HEK293 (cell line): ENCODE data around the gene TUBGCP3.

Experiments
- CTCF ChIA-PET: fragments of 350-600 bp; formaldehyde crosslinking; extraction: SDS; loops from one replicate; lab custom pipeline; 2021; ENCODE audit warnings: antibody characterized with exemption; lab: Yijun Ruan, JAX
- POLR2A ChIA-PET: fragments of 300-600 bp; formaldehyde crosslinking; extraction: SDS; loops from one replicate; lab custom pipeline; 2020; ENCODE audit warnings: antibody characterized with exemption, inconsistent platforms; lab: Yijun Ruan, JAX
- H3K27ac ChIP-seq: fragments of 200-500 bp; sonication (Bioruptor generic); 2 replicates; pipeline ENCODE4 v1.5.1; 2014; ENCODE audit warnings: low read depth, low read length, control low read depth, inconsistent platforms; ENCODE audit errors: extremely low read depth
- H3K36me3 ChIP-seq, 2 experiments: fragments of 200-500 bp in 1 of 2; sonication (Bioruptor generic) in 1 of 2; 1 replicate in 1 of 2; 2 replicates in 1 of 2; pipeline ENCODE4 v1.5.1; 2014 to 2017; ENCODE audit warnings: inconsistent platforms in 2 of 2, low read length in 2 of 2; ENCODE audit not compliant: control insufficient read depth in 2 of 2, insufficient read depth in 1 of 2
- H3K4me1 ChIP-seq: fragments of 200-500 bp; sonication (Bioruptor generic); 2 replicates; pipeline ENCODE4 v1.5.1; 2014; ENCODE audit warnings: mild to moderate bottlenecking, low read length, inconsistent platforms; ENCODE audit not compliant: control insufficient read depth, insufficient read depth
- H3K4me3 ChIP-seq: 2 replicates; pipeline ENCODE4 v1.5.1; 2011; ENCODE audit warnings: low read depth, mild to moderate bottlenecking, control low read depth, low read length, moderate library complexity
- H3K9me3 ChIP-seq: fragments of 200-500 bp; sonication (Bioruptor generic); 2 replicates; pipeline ENCODE4 v1.5.1; 2014; ENCODE audit warnings: low read depth, low read length, inconsistent platforms; ENCODE audit not compliant: control insufficient read depth, insufficient read depth
- ATF2 ChIP-seq: fragments of 450-650 bp; formaldehyde crosslinking; IDR thresholded peaks from 2 replicates; pipeline ENCODE4 v1.5.1; 2016; ENCODE audit warnings: missing biosample characterization, missing genetic modification characterization, low read depth
- EGR2 ChIP-seq: fragments of 450-650 bp; formaldehyde crosslinking; IDR thresholded peaks from 2 replicates; pipeline ENCODE4 v1.5.1; 2016; ENCODE audit warnings: low read depth, missing biosample characterization, missing genetic modification characterization
- KLF17 ChIP-seq: fragments of 450-650 bp; formaldehyde crosslinking; IDR thresholded peaks from 2 replicates; pipeline ENCODE4 v1.5.1; 2016; ENCODE audit warnings: missing biosample characterization, missing genetic modification characterization
- MEIS1 ChIP-seq: sonication (generic); formaldehyde crosslinking; IDR thresholded peaks from 2 replicates; pipeline ENCODE4 v1.8.1; 2022; ENCODE audit warnings: missing genetic modification reagents, mild to moderate bottlenecking, borderline replicate concordance
- PBX3 ChIP-seq: sonication (generic); formaldehyde crosslinking; IDR thresholded peaks from 2 replicates; pipeline ENCODE4 v1.8.1; 2022; ENCODE audit warnings: mild to moderate bottlenecking, moderate library complexity, missing genetic modification reagents
- TCF7L2 ChIP-seq: IDR thresholded peaks from 2 replicates; pipeline ENCODE4 v1.6.1; 2011; ENCODE audit warnings: low read depth, mild to moderate bottlenecking, inconsistent platforms, low read length, moderate library complexity, borderline replicate concordance
- YY1 ChIP-seq: fragments of 450-650 bp; formaldehyde crosslinking; IDR thresholded peaks from 2 replicates; pipeline ENCODE4 v1.5.1; 2018; ENCODE audit warnings: missing biosample characterization, missing genetic modification characterization
- ZFHX2 ChIP-seq: fragments of 450-650 bp; formaldehyde crosslinking; conservative IDR thresholded peaks from 2 replicates; pipeline ENCODE4 v1.5.1; 2016; ENCODE audit warnings: missing biosample characterization, missing genetic modification characterization
- ZNF157 ChIP-seq: fragments of 450-650 bp; formaldehyde crosslinking; IDR thresholded peaks from 2 replicates; pipeline ENCODE4 v1.5.1; 2016; ENCODE audit warnings: missing biosample characterization, missing genetic modification characterization
- ZNF16 ChIP-seq: fragments of 450-650 bp; formaldehyde crosslinking; IDR thresholded peaks from 2 replicates; pipeline ENCODE4 v1.5.1; 2016; ENCODE audit warnings: low read depth, missing biosample characterization, missing genetic modification characterization
- ZNF274 ChIP-seq, 2 experiments: fragments of 200-500 bp in 1 of 2; fragments of 450-650 bp in 1 of 2; sonication (Bioruptor generic) in 1 of 2; formaldehyde crosslinking in 1 of 2; IDR thresholded peaks; 2 replicates each; pipeline versions ENCODE4 v1.5.1 to v1.6.1; 2014 to 2016; ENCODE audit warnings: borderline replicate concordance in 1 of 2, inconsistent platforms in 1 of 2, low read length in 1 of 2, missing biosample characterization in 1 of 2, missing genetic modification characterization in 1 of 2
- ZNF302 ChIP-seq: fragments of 450-650 bp; formaldehyde crosslinking; IDR thresholded peaks from 2 replicates; pipeline ENCODE4 v1.5.1; 2016; ENCODE audit warnings: missing biosample characterization, missing genetic modification characterization, low read depth
- ZNF311 ChIP-seq: fragments of 450-650 bp; formaldehyde crosslinking; IDR thresholded peaks from 2 replicates; pipeline ENCODE4 v1.5.1; 2017; ENCODE audit warnings: missing biosample characterization, missing genetic modification characterization, borderline replicate concordance
- ZNF335 ChIP-seq: fragments of 450-650 bp; formaldehyde crosslinking; conservative IDR thresholded peaks from 2 replicates; pipeline ENCODE4 v1.5.1; 2016; ENCODE audit warnings: missing biosample characterization, missing genetic modification characterization
- ZNF366 ChIP-seq: fragments of 450-650 bp; formaldehyde crosslinking; conservative IDR thresholded peaks from 2 replicates; pipeline ENCODE4 v1.5.1; 2016; ENCODE audit warnings: missing biosample characterization, missing genetic modification characterization
- ZNF404 ChIP-seq: fragments of 450-650 bp; formaldehyde crosslinking; IDR thresholded peaks from 2 replicates; pipeline ENCODE4 v1.5.1; 2017; ENCODE audit warnings: missing biosample characterization, missing genetic modification characterization
- ZNF416 ChIP-seq: fragments of 450-650 bp; formaldehyde crosslinking; IDR thresholded peaks from 2 replicates; pipeline ENCODE4 v1.5.1; 2016; ENCODE audit warnings: missing biosample characterization, missing genetic modification characterization
- ZNF423 ChIP-seq: fragments of 450-650 bp; formaldehyde crosslinking; IDR thresholded peaks from 2 replicates; pipeline ENCODE4 v1.5.1; 2016; ENCODE audit warnings: missing biosample characterization, missing genetic modification characterization
- ZNF544 ChIP-seq: fragments of 450-650 bp; formaldehyde crosslinking; IDR thresholded peaks from 2 replicates; pipeline ENCODE4 v1.5.0; 2017; ENCODE audit warnings: missing biosample characterization, missing genetic modification characterization
- ZNF558 ChIP-seq: fragments of 450-650 bp; formaldehyde crosslinking; IDR thresholded peaks from 2 replicates; pipeline ENCODE4 v1.5.1; 2016; ENCODE audit warnings: missing biosample characterization, missing genetic modification characterization
- ZNF561 ChIP-seq: fragments of 450-650 bp; IDR thresholded peaks from 2 replicates; pipeline ENCODE4 v1.5.1; 2018; ENCODE audit warnings: missing biosample characterization, missing genetic modification characterization, borderline replicate concordance
- ZNF571 ChIP-seq: fragments of 450-650 bp; formaldehyde crosslinking; IDR thresholded peaks from 2 replicates; pipeline ENCODE4 v1.5.0; 2017; ENCODE audit warnings: missing biosample characterization, missing genetic modification characterization
- ZNF654 ChIP-seq: fragments of 450-650 bp; formaldehyde crosslinking; IDR thresholded peaks from 2 replicates; pipeline ENCODE4 v1.5.1; 2016; ENCODE audit warnings: low read depth, missing biosample characterization, missing genetic modification characterization
- ZNF707 ChIP-seq: fragments of 450-650 bp; formaldehyde crosslinking; IDR thresholded peaks from 2 replicates; pipeline ENCODE4 v1.5.1; 2016; ENCODE audit warnings: missing biosample characterization, missing genetic modification characterization
- ZSCAN30 ChIP-seq: fragments of 450-650 bp; IDR thresholded peaks from 2 replicates; pipeline ENCODE4 v1.5.1; 2018; ENCODE audit warnings: missing biosample characterization, mild to moderate bottlenecking, missing genetic modification characterization, moderate library complexity

TUBGCP3 gene

GRCh38 chr13:112447761-112448603 lies 140.0 kb downstream of the TUBGCP3 start:
- CTCF ChIA-PET: interaction anchor here (0.6 to 1.1 kb wide), 3 partner anchors 10 to 434 kb away, joined by 3 to 5 read pairs (median 4); no protein-coding TSS in a partner anchor

GRCh38 chr13:112447306-112447705 lies 140.6 kb downstream of the TUBGCP3 start:
- CTCF ChIA-PET: interaction anchor here (0.6 to 1.1 kb wide), 2 partner anchors 11 to 433 kb away, joined by 4 to 5 read pairs; no protein-coding TSS in a partner anchor
- Histone ChIP-seq H3K36me3 (no peaks in the 10 kb centered on the region), H3K9me3 (no peaks in the 10 kb centered on the region), H3K4me3 (no peak overlapping the region)
- no peak for TF ChIP-seq ZNF416 (tag by site-specific recombination)
- no peak for TF ChIP-seq EGR2 (tag by site-specific recombination)
- no peak for TF ChIP-seq ZNF366
- no peak for TF ChIP-seq ZNF571 (tag by site-specific recombination)
- TF ChIP-seq ZNF16 (tag by site-specific recombination): no peak
- no peak for TF ChIP-seq ATF2 (tag by site-specific recombination)
- TF ChIP-seq, all 188 proteins: peak for 0
- POLR2A ChIA-PET: no interaction called here
- no peak overlapping the region for H3K27ac ChIP-seq
- H3K4me1 ChIP-seq: no peaks in the 10 kb centered on the region

More at GRCh38 chr13:112447761-112448603, 140.0 kb downstream of the TUBGCP3 start:
- no peak for TF ChIP-seq ZFHX2 (tag by site-specific recombination)
- TF ChIP-seq ZNF558 (tag by site-specific recombination): no peak
- no peak for TF ChIP-seq ZNF404
- TF ChIP-seq ZNF654 (tag by site-specific recombination): no peak
- TF ChIP-seq ZSCAN30 (tag by site-specific recombination): no peak
- no peak for TF ChIP-seq ZNF544
- no peak for TF ChIP-seq ZNF707 (tag by site-specific recombination)
- no peak overlapping the region for H3K4me3 ChIP-seq
- H3K27ac ChIP-seq: no peak overlapping the region
- H3K9me3 ChIP-seq: no peaks in the 10 kb centered on the region
- POLR2A ChIA-PET: no interaction called here
- H3K4me1 ChIP-seq: no peaks in the 10 kb centered on the region
- H3K36me3 ChIP-seq: no peaks in the 10 kb centered on the region

- H3K36me3 ChIP-seq: no peaks in the 10 kb centered on the region
- H3K4me1 ChIP-seq: no peaks in the 10 kb centered on the region
- no peaks in the 10 kb centered on the region for H3K9me3 ChIP-seq
- ChIA-PET POLR2A (no interaction called here), CTCF (interaction anchor here (1.1 kb wide), 1 partner anchor 11 kb away, joined by 4 read pairs; no protein-coding TSS in a partner anchor)
- TF ChIP-seq KLF17 (no peak), PBX3 (no peak), ZNF654 (tag by site-specific recombination) (no peak), ZNF302 (tag by site-specific recombination) (no peak), ZNF274 (IDR thresholded peaks at IDR 0.05; ENCODE audit: low read length) (no peak), ZNF274 (tag by site-specific recombination; IDR thresholded peaks at IDR 0.05; ENCODE audit: borderline replicate concordance) (no peak), TCF7L2 (no peak), YY1 (tag by site-specific recombination) (no peak), ZNF335 (tag by site-specific recombination) (no peak), ZNF561 (tag by site-specific recombination) (no peak), ZNF311 (no peak), MEIS1 (CRISPR knock-in tag) (no peak), ZNF157 (tag by site-specific recombination) (no peak), ZNF423 (no peak)
- H3K4me3 ChIP-seq: no peak overlapping the region
- no peak overlapping the region for H3K27ac ChIP-seq
These were observed 141.1 kb downstream of the TUBGCP3 start for GRCh38 chr13:112446867-112447266.
